SU-DHL-6 (cell line): Measurements from ENCODE around the gene PXDN.

Experiments
- H2AFZ ChIP-seq: fragments of 200-600 bp; sonication (generic); 2 replicates; pipeline ENCODE4 v1.6.1; 2014; ENCODE audit warnings: low read depth, mild to moderate bottlenecking, moderate library complexity, mixed read lengths, antibody characterized with exemption, low read length; ENCODE audit not compliant: severe bottlenecking
- H3F3A ChIP-seq: fragments of 200-600 bp; shearing (Covaris generic); 2 replicates; pipeline ENCODE4 v1.6.0; 2016; ENCODE audit warnings: antibody characterized with exemption, mild to moderate bottlenecking; ENCODE audit not compliant: insufficient read depth
- H3K27ac ChIP-seq: fragments of 200-600 bp; sonication (generic); 2 replicates; pipeline ENCODE4 v1.5.1; 2016; ENCODE audit warnings: low read depth, mild to moderate bottlenecking, low read length, moderate library complexity, mixed read lengths
- H3K27me3 ChIP-seq: fragments of 200-600 bp; sonication (generic), shearing (Covaris generic); 2 replicates; pipeline ENCODE4 v1.6.0; 2014; ENCODE audit warnings: mild to moderate bottlenecking, low read length
- H3K36me3 ChIP-seq: fragments of 200-600 bp; sonication (generic); 2 replicates; pipeline ENCODE4 v1.6.1; 2014; ENCODE audit warnings: mild to moderate bottlenecking, low read length, mixed read lengths
- H3K4me2 ChIP-seq: fragments of 300-600, 200-600 bp; shearing (Covaris generic), sonication (generic); 2 replicates; pipeline ENCODE4 v1.6.0; 2014; ENCODE audit warnings: low read length, low read depth, mild to moderate bottlenecking; ENCODE audit not compliant: poor library complexity, severe bottlenecking
- H3K4me3 ChIP-seq: fragments of 200-600 bp; sonication (generic); 2 replicates; pipeline ENCODE4 v1.5.1; 2014; ENCODE audit warnings: antibody characterized with exemption, low read length, mild to moderate bottlenecking, mixed read lengths; ENCODE audit not compliant: insufficient read depth, poor library complexity, severe bottlenecking
- H3K79me2 ChIP-seq: fragments of 200-600 bp; sonication (generic); 2 replicates; pipeline ENCODE4 v1.6.1; 2014; ENCODE audit warnings: mild to moderate bottlenecking, low read length, moderate library complexity; ENCODE audit not compliant: insufficient read depth
- H3K9ac ChIP-seq: fragments of 200-600 bp; sonication (generic); 2 replicates; pipeline ENCODE4 v1.7.0; 2014; ENCODE audit warnings: mild to moderate bottlenecking, low read length
- H3K9me2 ChIP-seq: fragments of 200-600 bp; sonication (generic); replicated peaks from 2 replicates; pipeline ENCODE4 v1.6.1; 2014; ENCODE audit warnings: low read length; ENCODE audit not compliant: insufficient read depth
- H3K9me3 ChIP-seq: fragments of 200-600 bp; sonication (generic); 2 replicates; pipeline ENCODE4 v1.6.1; 2014; ENCODE audit warnings: low read length, mixed read lengths; ENCODE audit not compliant: insufficient read depth
- H4K20me1 ChIP-seq: fragments of 200-600 bp; sonication (generic); 2 replicates; pipeline ENCODE4 v1.6.1; 2014; ENCODE audit warnings: low read depth, mild to moderate bottlenecking, antibody characterized with exemption, low read length, moderate library complexity, mixed read lengths
- CTCF ChIP-seq: fragments of 200-600 bp; sonication (generic); IDR thresholded peaks from one replicate; pipeline ENCODE4 v1.5.1; 2017; ENCODE audit warnings: antibody characterized with exemption, mild to moderate bottlenecking, low read length, moderate library complexity; ENCODE audit not compliant: insufficient read depth, poor library complexity, severe bottlenecking
- EZH2phosphoT487 ChIP-seq: fragments of 200-600 bp; sonication (generic), shearing (Covaris generic); conservative IDR thresholded peaks from 2 replicates; pipeline ENCODE4 v1.6.1; 2018; ENCODE audit warnings: mild to moderate bottlenecking, antibody characterized with exemption, low read length, moderate library complexity, mixed read lengths

Gene PXDN

GRCh38 chr2:1651121-1652033 is 92.9 kb downstream of the PXDN start:
- Histone ChIP-seq H3K27ac (no peak overlapping the region), H3K79me2 (no peaks in the 10 kb centered on the region), H3K4me2 (no peak overlapping the region), H3K9ac (no peak overlapping the region), H4K20me1 (no peaks in the 10 kb centered on the region), H3F3A (no peaks in the 10 kb centered on the region), H2AFZ (no peak overlapping the region), H3K9me3 (no peaks in the 10 kb centered on the region), H3K36me3 (no peaks in the 10 kb centered on the region), H3K9me2 (no peaks in the 10 kb centered on the region), H3K27me3 (no peaks in the 10 kb centered on the region), H3K4me3 (no peak overlapping the region)
- TF ChIP-seq CTCF (no peak), EZH2phosphoT487 (no peak)

GRCh38 chr2:1650085-1650872 is 94.0 kb downstream of the PXDN start:
- Histone ChIP-seq H2AFZ (no peak overlapping the region), H3K4me3 (no peak overlapping the region), H3K4me2 (no peak overlapping the region), H3K36me3 (no peaks in the 10 kb centered on the region), H3K27ac (no peak overlapping the region), H3K79me2 (no peaks in the 10 kb centered on the region), H3K27me3 (no peaks in the 10 kb centered on the region), H3K9me2 (no peaks in the 10 kb centered on the region), H4K20me1 (no peaks in the 10 kb centered on the region), H3F3A (no peaks in the 10 kb centered on the region), H3K9me3 (no peaks in the 10 kb centered on the region), H3K9ac (no peak overlapping the region)
- TF ChIP-seq EZH2phosphoT487 (no peak), CTCF (no peak)

GRCh38 chr2:1649103-1650084 is 94.9 kb downstream of the PXDN start:
- TF ChIP-seq EZH2phosphoT487: no peak
- Histone ChIP-seq H4K20me1 (no peaks in the 10 kb centered on the region), H3K27ac (no peak overlapping the region), H3K4me2 (no peak overlapping the region), H3K9me2 (no peaks in the 10 kb centered on the region), H3K9ac (no peak overlapping the region), H3F3A (no peaks in the 10 kb centered on the region), H3K36me3 (no peaks in the 10 kb centered on the region), H2AFZ (no peak overlapping the region), H3K4me3 (no peak overlapping the region), H3K27me3 (no peaks in the 10 kb centered on the region), H3K9me3 (no peaks in the 10 kb centered on the region), H3K79me2 (no peaks in the 10 kb centered on the region)
